HepG2 (cell line): ENCODE results near the gene ZBP1. TPM values are rescaled to one million over a fixed set of nuclear protein-coding genes. Genes with fewer than 3 reads are reported as not detected.

ENCODE experiments used
- ATAC-seq: fragments of 200-7000 bp; cut with Tn5 transposase; 3 replicates; pipeline ENCODE4 v1.9.1; 2020; ENCODE audit warnings: mild to moderate bottlenecking, moderate library complexity
- BruUV-seq: library from RNA; stranded (reverse); fragments of 400-500 nt; replicated peaks from 2 replicates; lab custom pipeline; 2021; lab: Mats Ljungman, UMichigan
- CTCF ChIA-PET: fragments of 300-600 bp; formaldehyde crosslinking; extraction: SDS; loops from one replicate; lab custom pipeline; 2021; ENCODE audit warnings: low total read pairs, inconsistent platforms, low intra/inter-chr PET ratio; lab: Yijun Ruan, JAX
- POLR2A ChIA-PET: fragments of 350-600 bp; sonication (Branson Sonifier 250); formaldehyde crosslinking; loops from one replicate; lab custom pipeline; 2020; ENCODE audit warnings: antibody characterized with exemption, inconsistent platforms; lab: Yijun Ruan, JAX
- DNase-seq: peaks from one replicate; pipeline ENCODE4 v3.0.0-alpha.2; 2015; ENCODE audit warnings: low spot score
- FAIRE-seq: peaks from 3 replicates; lab custom pipeline; 2011; peaks lifted over from hg19 to GRCh38; lab: Jason Lieb, UNC
- H2AFZ ChIP-seq: one replicate; pipeline ENCODE4 v1.6.1; 2011; ENCODE audit warnings: low read length, inconsistent platforms
- H3K27ac ChIP-seq: fragments of 300-600 bp; 3 replicates; pipeline ENCODE4 v1.8.0; 2011; ENCODE audit warnings: mixed run types, mild to moderate bottlenecking, mixed read lengths, low read length, inconsistent platforms; ENCODE audit not compliant: insufficient read depth; ENCODE audit errors: extremely low read length
- H3K27me3 ChIP-seq, 2 experiments: fragments of 200-600 bp in 1 of 2; 2 replicates in 1 of 2; 3 replicates in 1 of 2; pipeline versions ENCODE4 v1.6.0 to v1.8.0; 2011; ENCODE audit warnings: low read length in 2 of 2, mild to moderate bottlenecking in 2 of 2, moderate library complexity in 2 of 2, inconsistent platforms in 1 of 2; ENCODE audit not compliant: insufficient read depth in 2 of 2, control insufficient read depth in 1 of 2
- H3K36me3 ChIP-seq, 2 experiments: fragments of 200-600 bp in 1 of 2; replicated peaks in 1 of 2; 2 replicates in 1 of 2; 3 replicates in 1 of 2; pipeline versions ENCODE4 v1.5.1 to v1.8.0; 2011; ENCODE audit warnings: low read length in 2 of 2, inconsistent platforms in 1 of 2; ENCODE audit not compliant: insufficient read depth in 2 of 2, control insufficient read depth in 1 of 2
- H3K4me1 ChIP-seq: 2 replicates; pipeline ENCODE4 v1.5.1; 2012; ENCODE audit warnings: low read length, inconsistent platforms; ENCODE audit not compliant: insufficient read depth
- H3K4me2 ChIP-seq: 2 replicates; pipeline ENCODE4 v1.6.0; 2011; ENCODE audit warnings: low read depth, low read length, inconsistent platforms
- H3K4me3 ChIP-seq, 3 experiments: fragments of 200-600 bp in 1 of 3; sonication (generic), shearing (Covaris generic) in 1 of 3; replicated peaks in 1 of 3; 2 replicates each; pipeline ENCODE4 v1.5.1; 2011 to 2016; ENCODE audit warnings: low read length in 3 of 3, inconsistent platforms in 2 of 3, low read depth in 2 of 3, mild to moderate bottlenecking in 2 of 3, control low read depth in 1 of 3, mixed read lengths in 1 of 3; ENCODE audit not compliant: insufficient read depth in 1 of 3
- H3K79me2 ChIP-seq: one replicate; pipeline ENCODE4 v1.6.1; 2011; ENCODE audit warnings: low read length, inconsistent platforms; ENCODE audit not compliant: insufficient read depth
- H3K9ac ChIP-seq: 2 replicates; pipeline ENCODE4 v1.6.0; 2011; ENCODE audit warnings: mild to moderate bottlenecking, low read depth, low read length, inconsistent platforms; ENCODE audit not compliant: insufficient read depth
- H3K9me3 ChIP-seq: 2 replicates; pipeline ENCODE4 v1.5.1; 2012; ENCODE audit warnings: mild to moderate bottlenecking, low read length
- H4K20me1 ChIP-seq: 2 replicates; pipeline ENCODE4 v1.6.0; 2011; ENCODE audit warnings: inconsistent platforms, mild to moderate bottlenecking, low read length, moderate library complexity; ENCODE audit not compliant: insufficient read depth
- ARNT2 ChIP-seq: sonication (generic); formaldehyde crosslinking; IDR thresholded peaks from 2 replicates; pipeline ENCODE4 v1.8.0; 2022; ENCODE audit warnings: mild to moderate bottlenecking, low read depth, missing genetic modification reagents, moderate library complexity
- ATF3 ChIP-seq: sonication (generic); formaldehyde crosslinking; IDR thresholded peaks from 2 replicates; pipeline ENCODE4 v1.4.0; 2020; ENCODE audit warnings: missing genetic modification reagents
- FLYWCH1 ChIP-seq: sonication (generic); formaldehyde crosslinking; IDR thresholded peaks from 2 replicates; pipeline ENCODE4 v1.8.1; 2023; ENCODE audit warnings: mild to moderate bottlenecking, missing genetic modification reagents
- FOXJ3 ChIP-seq: sonication (generic); formaldehyde crosslinking; IDR thresholded peaks from 2 replicates; pipeline ENCODE4 v1.4.0; 2020; ENCODE audit warnings: missing genetic modification reagents, mild to moderate bottlenecking, borderline replicate concordance
- GABPA ChIP-seq, 2 experiments: IDR thresholded peaks; 2 replicates each; pipeline ENCODE4 v1.6.1; 2011 to 2016; ENCODE audit warnings: low read depth in 2 of 2, low read length in 1 of 2, missing biosample characterization in 1 of 2, missing genetic modification characterization in 1 of 2
- GTF2F1 ChIP-seq: fragments of 150-350 bp; IDR thresholded peaks from 2 replicates; pipeline ENCODE4 v1.6.1; 2014; ENCODE audit warnings: low read length
- HNF4G ChIP-seq, 2 experiments: sonication (generic) in 1 of 2; formaldehyde crosslinking in 1 of 2; IDR thresholded peaks; 2 replicates each; pipeline versions ENCODE4 v1.4.0 to v1.6.1; 2011 to 2020; ENCODE audit warnings: borderline replicate concordance in 2 of 2, low read depth in 2 of 2, mild to moderate bottlenecking in 2 of 2, low read length in 1 of 2, missing genetic modification reagents in 1 of 2, moderate library complexity in 1 of 2
- HNRNPUL1 ChIP-seq: fragments of 200-400 bp; formaldehyde crosslinking; IDR thresholded peaks from 2 replicates; pipeline ENCODE4 v1.6.1; 2017; ENCODE audit warnings: low read depth, mild to moderate bottlenecking, low read length, moderate library complexity
- IRF2 ChIP-seq: IDR thresholded peaks from 2 replicates; pipeline ENCODE4 v1.6.1; 2018; ENCODE audit warnings: missing genetic modification reagents, missing compliant biosample characterization
- MXD4 ChIP-seq: IDR thresholded peaks from 2 replicates; pipeline ENCODE4 v1.6.1; 2016; ENCODE audit warnings: mild to moderate bottlenecking, missing biosample characterization, missing genetic modification reagents
- MYNN ChIP-seq: sonication (generic); formaldehyde crosslinking; IDR thresholded peaks from 2 replicates; pipeline ENCODE4 v1.4.0; 2020; ENCODE audit warnings: mild to moderate bottlenecking, low read depth, missing genetic modification reagents
- NFIC ChIP-seq: IDR thresholded peaks from 2 replicates; pipeline ENCODE4 v1.6.1; 2012; ENCODE audit warnings: mild to moderate bottlenecking, low read length, inconsistent platforms
- NRL ChIP-seq: sonication (generic); formaldehyde crosslinking; IDR thresholded peaks from 2 replicates; pipeline ENCODE4 v1.5.0; 2020; ENCODE audit warnings: missing genetic modification reagents, mild to moderate bottlenecking, moderate library complexity, borderline replicate concordance
- SPEN ChIP-seq: sonication (generic); formaldehyde crosslinking; IDR thresholded peaks from 2 replicates; pipeline ENCODE4 v1.5.1; 2020; ENCODE audit warnings: low read depth, mild to moderate bottlenecking, missing genetic modification reagents
- TEAD2 ChIP-seq: sonication (generic); formaldehyde crosslinking; IDR thresholded peaks from 2 replicates; pipeline ENCODE4 v1.9.0; 2021; ENCODE audit warnings: missing genetic modification reagents
- ZNF136 ChIP-seq: sonication (generic); formaldehyde crosslinking; IDR thresholded peaks from 2 replicates; pipeline ENCODE4 v1.8.1; 2022; ENCODE audit warnings: low read depth, mild to moderate bottlenecking, moderate library complexity, missing genetic modification reagents
- ZNF282 ChIP-seq: fragments of 450-650 bp; IDR thresholded peaks from 2 replicates; pipeline ENCODE4 v1.6.1; 2018; ENCODE audit not compliant: partially characterized antibody
- ZNF331 ChIP-seq: sonication (generic); formaldehyde crosslinking; IDR thresholded peaks from 2 replicates; pipeline ENCODE4 v1.4.0; 2020; ENCODE audit warnings: missing genetic modification reagents
- ZNF446 ChIP-seq: sonication (generic); formaldehyde crosslinking; IDR thresholded peaks from 2 replicates; pipeline ENCODE4 v1.5.0; 2020; ENCODE audit warnings: mild to moderate bottlenecking, missing genetic modification reagents
- ZNF513 ChIP-seq: sonication (generic); formaldehyde crosslinking; conservative IDR thresholded peaks from 2 replicates; pipeline ENCODE4 v1.5.0; 2020; ENCODE audit warnings: missing genetic modification reagents
- ZNF546 ChIP-seq: sonication (generic); formaldehyde crosslinking; conservative IDR thresholded peaks from 2 replicates; pipeline ENCODE4 v1.8.1; 2023; ENCODE audit warnings: mild to moderate bottlenecking, missing genetic modification reagents
- ZNF839 ChIP-seq: sonication (generic); formaldehyde crosslinking; IDR thresholded peaks from 2 replicates; pipeline ENCODE4 v1.4.0; 2020; ENCODE audit warnings: missing genetic modification reagents, mild to moderate bottlenecking, borderline replicate concordance
- ZNF879 ChIP-seq: sonication (generic); formaldehyde crosslinking; IDR thresholded peaks from 2 replicates; pipeline ENCODE4 v1.8.1; 2023; ENCODE audit warnings: missing genetic modification reagents
- WGBS: methylation state at CpG from one replicate; pipeline ENCODE4 v1.1.6; 2017; ENCODE audit warnings: low lambda C conversion rate; 5-methylcytosine and 5-hydroxymethylcytosine counted together
- in situ Hi-C: cut with HindIII; loops from 2 replicates; pipeline ENCODE4 v1.10.0; 2017; ENCODE audit warnings: low pct_unique_long_range_greater_than_20kb; ENCODE audit not compliant: extremely low pct_ligation_motif_present
- intact Hi-C: fragments of 100-400 bp; cut with micrococcal nuclease; formaldehyde crosslinking; loops from one replicate; pipeline ENCODE4 v1.10.0; 2022; ENCODE audit not compliant: unreplicated experiment
- polyA plus RNA-seq, 8 experiments: library from polyadenylated mRNA; depleted of rRNA in 3 of 8; stranded (reverse) in 7 of 8; unstranded in 1 of 8; fragments of >200 nt; fragmentation: Illumina TruSeq in 4 of 8; extraction: Trizol in 4 of 8; gene quantifications; 2 replicates each; pipeline versions ENCODE4 v1.2.1 to v1.2.3, GENCODE V29; 2011 to 2016; ENCODE audit warnings: low read depth in 4 of 8, missing spikeins in 1 of 8, mixed read lengths in 1 of 8; ENCODE audit not compliant: insufficient read depth in 1 of 8
- total RNA-seq, 5 experiments: library from RNA; depleted of rRNA; stranded (reverse); fragments of >200 nt; fragmentation: Illumina TruSeq; extraction: Trizol; gene quantifications; 2 replicates each; pipeline ENCODE4 v1.2.3, GENCODE V29; 2016; ENCODE audit warnings: low read depth in 1 of 5

Gene ZBP1
- total and polyA plus RNA-seq, 2 of the 13 experiments (the other 11 are each of a cell fraction or from before 2014, with no cell fraction given) = not detected

GRCh38 chr20:57558614-57559288 lies 61.5 kb downstream of the ZBP1 start:
- no peak overlapping the region for H2AFZ ChIP-seq
- peak overlapping the region; percentile 61 for H3K9ac ChIP-seq
- peak overlapping the region; percentile 77 for H3K4me2 ChIP-seq
- ChIA-PET POLR2A (interaction anchor here (0.9 to 5.6 kb wide), 10 partner anchors 10 to 34 kb away, joined by 3 to 96 read pairs (median 11); no protein-coding TSS in a partner anchor), CTCF (no interaction called here)
- 1% methylated on average over 15 of the region's 15 CpGs for WGBS
- H3K4me1 ChIP-seq = peaks cover 96% of the 10 kb centered on the region
- ATAC-seq (peak; percentile 10), FAIRE-seq (peak; percentile 87), DNase-seq (peak; percentile 49)
- H3K4me3 ChIP-seq = peak overlapping the region in 2 of 3 experiments; percentile 19 to 57; a peak in 4 of 6 replicates
- no peaks in the 10 kb centered on the region; the same call in 1 of the 2 replicates for H4K20me1 ChIP-seq
- intact Hi-C loops = loop anchor here (5.0 kb wide), 1 partner anchor 34 kb away; no protein-coding TSS in a partner anchor
- no peaks in the 10 kb centered on the region for H3K9me3 ChIP-seq
- BruUV-seq = no TSS peak
- H3K36me3 ChIP-seq = peaks cover 0 to 14% of the 10 kb centered on the region in 2 experiments; a peak in 2 of 5 replicates
- in situ Hi-C loops = no loop called here
- peaks cover 7 to 25% of the 10 kb centered on the region in 2 experiments for H3K27me3 ChIP-seq
- peaks cover 10% of the 10 kb centered on the region for H3K79me2 ChIP-seq
- H3K27ac ChIP-seq = peak overlapping the region; percentile 80
- TF ChIP-seq FLYWCH1 (CRISPR knock-in tag) (no peak), HNF4G (IDR thresholded peaks at IDR 0.05; ENCODE audit: borderline replicate concordance, low read depth, low read length) (peak; percentile 69), HNF4G (CRISPR knock-in tag; IDR thresholded peaks at IDR 0.05; ENCODE audit: borderline replicate concordance, low read depth) (0 out of 2 replicates have a peak, but pooled peaks have one; percentile 46), ATF3 (no peak), IRF2 (CRISPR knock-in tag) (0 out of 2 replicates have a peak, but pooled peaks have one; percentile 16), HNRNPUL1 (no peak), ARNT2 (CRISPR knock-in tag) (no peak), MXD4 (CRISPR knock-in tag) (peak; percentile 39; the same call in 1 of the 2 replicates), ZNF839 (CRISPR knock-in tag) (no peak), ZNF879 (CRISPR knock-in tag) (0 out of 2 replicates have a peak, but pooled peaks have one; percentile 19), ZNF546 (CRISPR knock-in tag) (no peak), FOXJ3 (CRISPR knock-in tag) (0 out of 2 replicates have a peak, but pooled peaks have one; percentile 34), ZNF331 (CRISPR knock-in tag) (no peak), NRL (CRISPR knock-in tag) (0 out of 2 replicates have a peak, but pooled peaks have one; percentile 67), NFIC (0 out of 2 replicates have a peak, but pooled peaks have one; percentile 63), ZNF136 (0 out of 2 replicates have a peak, but pooled peaks have one; percentile 73), SPEN (CRISPR knock-in tag) (peak; percentile 44; the same call in 1 of the 2 replicates), ZNF446 (no peak), ZNF513 (CRISPR knock-in tag) (no peak), ZNF282 (no peak), MYNN (CRISPR knock-in tag) (no peak), GABPA (IDR thresholded peaks at IDR 0.05; ENCODE audit: low read depth, low read length) (no peak), GABPA (CRISPR knock-in tag; IDR thresholded peaks at IDR 0.05; ENCODE audit: low read depth) (peak; percentile 37; the same call in 1 of the 2 replicates), TEAD2 (CRISPR knock-in tag) (no peak), GTF2F1 (no peak)
